ENCODE measurements around the gene MPRIP.
"Not testable (repeated sequence)": the region's sequence is repeated elsewhere in the genome, so short reads cannot be mapped to it uniquely, and the experiment has no call there.

Gene MPRIP

GRCh38 chr17:17127156-17127555 lies 84.9 kb downstream of the MPRIP start:
- no peak for DNase-seq (ENCODE audit: low read depth)

GRCh38 chr17:17127730-17128291 lies 85.6 kb downstream of the MPRIP start:
- no peak for DNase-seq (ENCODE audit: low read depth)

- no peak for DNase-seq (ENCODE audit: low read depth)
Measured at GRCh38 chr17:17128476-17129075, 86.3 kb downstream of the MPRIP start.

- DNase-seq (ENCODE audit: low read depth), result no peak
Measured at GRCh38 chr17:17129466-17129865, 87.2 kb downstream of the MPRIP start.

- no peak for DNase-seq (ENCODE audit: low read depth)
Measured at GRCh38 chr17:17130077-17130844, 88.0 kb downstream of the MPRIP start.

GRCh38 chr17:17131839-17132238 lies 89.6 kb downstream of the MPRIP start:
- no peak for DNase-seq (ENCODE audit: low read depth)

GRCh38 chr17:17132746-17133145 lies 90.5 kb downstream of the MPRIP start:
- no peak for DNase-seq (ENCODE audit: low read depth)

- no peak for DNase-seq (ENCODE audit: low read depth)
Measured at GRCh38 chr17:17134051-17134956, 92.0 kb downstream of the MPRIP start.

GRCh38 chr17:17134957-17135333 lies 92.7 kb downstream of the MPRIP start:
- no peak for DNase-seq (ENCODE audit: low read depth)

GRCh38 chr17:17136221-17136620 lies 94.0 kb downstream of the MPRIP start:
- DNase-seq (ENCODE audit: low read depth), result not testable (repeated sequence)

GRCh38 chr17:17137731-17138585 lies 95.7 kb downstream of the MPRIP start:
- DNase-seq (ENCODE audit: low read depth), result no peak

GRCh38 chr17:17139972-17140589 lies 97.8 kb downstream of the MPRIP start:
- no peak for DNase-seq (ENCODE audit: low read depth)

GRCh38 chr17:17140590-17140980 lies 98.3 kb downstream of the MPRIP start:
- DNase-seq (ENCODE audit: low read depth), result no peak

- no peak for DNase-seq (ENCODE audit: low read depth)
Measured at GRCh38 chr17:17141279-17141678, 99.0 kb downstream of the MPRIP start.

- peak; percentile 22 for DNase-seq (ENCODE audit: low read depth)
Measured at GRCh38 chr17:17141860-17142552, 99.7 kb downstream of the MPRIP start.

- DNase-seq (ENCODE audit: low read depth), result no peak
Measured at GRCh38 chr17:17142556-17142955, 100.3 kb downstream of the MPRIP start.

GRCh38 chr17:17143501-17143900 lies 101.2 kb downstream of the MPRIP start:
- DNase-seq (ENCODE audit: low read depth), result no peak

GRCh38 chr17:17144061-17144460 lies 101.8 kb downstream of the MPRIP start:
- DNase-seq (ENCODE audit: low read depth), result no peak

GRCh38 chr17:17144916-17145665 lies 102.8 kb downstream of the MPRIP start:
- DNase-seq (ENCODE audit: low read depth), result no peak

Data from activated T-helper 1 cell treated with Interleukin-2 at 50 U/mL for 16 hours (primary cell).